MM.1S (cell line): ENCODE results near the gene TNFRSF14.

Experiments
- DNase-seq: peaks from one replicate; pipeline ENCODE4 v3.0.0-alpha.2; 2015
- H2AFZ ChIP-seq: fragments of 300-600 bp; sonication (generic); 2 replicates; pipeline ENCODE4 v1.6.0; 2016; ENCODE audit warnings: antibody characterized with exemption, low read length
- H3F3A ChIP-seq: fragments of 300-600 bp; sonication (generic); 2 replicates; pipeline ENCODE4 v1.6.1; 2016; ENCODE audit warnings: mild to moderate bottlenecking, antibody characterized with exemption, low read length, moderate library complexity, mixed read lengths; ENCODE audit not compliant: insufficient read depth
- H3K27ac ChIP-seq: fragments of 300-600 bp; sonication (generic); 2 replicates; pipeline ENCODE4 v1.5.1; 2016; ENCODE audit warnings: mild to moderate bottlenecking, low read length
- H3K27me3 ChIP-seq: fragments of 300-600 bp; sonication (generic); replicated peaks from 2 replicates; pipeline ENCODE4 v1.6.0; 2016; ENCODE audit warnings: low read length; ENCODE audit not compliant: insufficient read depth
- H3K36me3 ChIP-seq: fragments of 300-600 bp; sonication (generic); replicated peaks from 2 replicates; pipeline ENCODE4 v1.6.1; 2016; ENCODE audit warnings: mild to moderate bottlenecking, low read length, mixed read lengths; ENCODE audit not compliant: insufficient read depth
- H3K4me1 ChIP-seq: fragments of 300-600 bp; sonication (generic); 2 replicates; pipeline ENCODE4 v1.6.1; 2016; ENCODE audit warnings: low read length, mixed read lengths
- H3K4me2 ChIP-seq: fragments of 300-600 bp; sonication (generic); 2 replicates; pipeline ENCODE4 v1.6.0; 2016; ENCODE audit warnings: low read depth, low read length
- H3K4me3 ChIP-seq: fragments of 300-600 bp; sonication (generic); 2 replicates; pipeline ENCODE4 v1.5.1; 2016; ENCODE audit warnings: low read length, mixed read lengths
- H3K79me2 ChIP-seq: fragments of 300-600 bp; sonication (generic); 2 replicates; pipeline ENCODE4 v1.6.1; 2016; ENCODE audit warnings: mixed run types, low read length, mixed read lengths
- H3K9ac ChIP-seq: fragments of 300-600 bp; sonication (generic); 2 replicates; pipeline ENCODE4 v1.6.1; 2016; ENCODE audit warnings: low read length, mixed read lengths
- H3K9me2 ChIP-seq: fragments of 300-600 bp; sonication (generic); replicated peaks from 2 replicates; pipeline ENCODE4 v1.6.1; 2016; ENCODE audit warnings: mild to moderate bottlenecking, low read length, mixed read lengths; ENCODE audit not compliant: insufficient read depth
- H3K9me3 ChIP-seq: fragments of 300-600 bp; sonication (generic); replicated peaks from 2 replicates; pipeline ENCODE4 v1.6.1; 2016; ENCODE audit warnings: mild to moderate bottlenecking, low read length, mixed read lengths; ENCODE audit not compliant: insufficient read depth
- H4K20me1 ChIP-seq: fragments of 300-600 bp; sonication (generic); 2 replicates; pipeline ENCODE4 v1.6.1; 2016; ENCODE audit warnings: mild to moderate bottlenecking, low read length, moderate library complexity, mixed read lengths; ENCODE audit not compliant: insufficient read depth
- CTCF ChIP-seq: fragments of 300-600 bp; sonication (generic); IDR thresholded peaks from 2 replicates; pipeline ENCODE4 v1.5.1; 2016; ENCODE audit warnings: antibody characterized with exemption, low read length, mixed read lengths
- EZH2 ChIP-seq: fragments of 300-600 bp; sonication (generic); optimal IDR thresholded peaks from 2 replicates; pipeline ENCODE3; 2017; ENCODE audit warnings: low read depth, mild to moderate bottlenecking, antibody characterized with exemption, low read length, mixed read lengths
- EZH2phosphoT487 ChIP-seq: fragments of 300-600 bp; sonication (generic); IDR thresholded peaks from 2 replicates; pipeline ENCODE4 v1.6.1; 2018; ENCODE audit warnings: antibody characterized with exemption, low read length

Gene TNFRSF14

GRCh38 chr1:2591233-2591580 lies 35.0 kb downstream of the TNFRSF14 start:
- Histone ChIP-seq H3K79me2 (no peaks in the 10 kb centered on the region), H3F3A (no peaks in the 10 kb centered on the region), H3K9ac (no peak overlapping the region), H3K27ac (no peak overlapping the region), H3K4me1 (no peaks in the 10 kb centered on the region), H3K9me3 (no peaks in the 10 kb centered on the region), H4K20me1 (no peaks in the 10 kb centered on the region), H3K36me3 (no peaks in the 10 kb centered on the region), H3K27me3 (peaks cover 59% of the 10 kb centered on the region), H3K4me2 (no peak overlapping the region), H2AFZ (no peak overlapping the region), H3K4me3 (no peak overlapping the region), H3K9me2 (no peaks in the 10 kb centered on the region)
- DNase-seq, result no peak
- no peak for TF ChIP-seq CTCF
- no peak for TF ChIP-seq EZH2phosphoT487
- TF ChIP-seq EZH2, result no peak

- Histone ChIP-seq H3K4me2 (no peak overlapping the region), H4K20me1 (no peaks in the 10 kb centered on the region), H3K79me2 (no peaks in the 10 kb centered on the region), H3K27ac (no peak overlapping the region), H3K27me3 (peaks cover 64% of the 10 kb centered on the region), H2AFZ (no peak overlapping the region), H3K36me3 (no peaks in the 10 kb centered on the region), H3K9ac (no peak overlapping the region), H3F3A (no peaks in the 10 kb centered on the region), H3K9me3 (no peaks in the 10 kb centered on the region), H3K4me1 (no peaks in the 10 kb centered on the region), H3K9me2 (no peaks in the 10 kb centered on the region), H3K4me3 (no peak overlapping the region)
- no peak for DNase-seq
- TF ChIP-seq CTCF (no peak), EZH2 (no peak)
These were observed 35.5 kb downstream of the TNFRSF14 start for GRCh38 chr1:2591581-2592261.

- no peaks in the 10 kb centered on the region for H4K20me1 ChIP-seq
- no peak for TF ChIP-seq EZH2phosphoT487
- no peak for DNase-seq
- H3K27me3 ChIP-seq, result peaks cover 67% of the 10 kb centered on the region
- H3K9me2 ChIP-seq, result no peaks in the 10 kb centered on the region
- no peak overlapping the region for H3K4me3 ChIP-seq
- no peak overlapping the region for H3K27ac ChIP-seq
- H3K36me3 ChIP-seq, result no peaks in the 10 kb centered on the region
- H3K9me3 ChIP-seq, result no peaks in the 10 kb centered on the region
- no peak overlapping the region for H2AFZ ChIP-seq
- no peaks in the 10 kb centered on the region for H3K79me2 ChIP-seq
- H3F3A ChIP-seq, result no peaks in the 10 kb centered on the region
- no peak overlapping the region for H3K4me2 ChIP-seq
- H3K9ac ChIP-seq, result no peak overlapping the region
- H3K4me1 ChIP-seq, result no peaks in the 10 kb centered on the region
These were observed 36.5 kb downstream of the TNFRSF14 start for GRCh38 chr1:2592672-2593071.

DNA sequence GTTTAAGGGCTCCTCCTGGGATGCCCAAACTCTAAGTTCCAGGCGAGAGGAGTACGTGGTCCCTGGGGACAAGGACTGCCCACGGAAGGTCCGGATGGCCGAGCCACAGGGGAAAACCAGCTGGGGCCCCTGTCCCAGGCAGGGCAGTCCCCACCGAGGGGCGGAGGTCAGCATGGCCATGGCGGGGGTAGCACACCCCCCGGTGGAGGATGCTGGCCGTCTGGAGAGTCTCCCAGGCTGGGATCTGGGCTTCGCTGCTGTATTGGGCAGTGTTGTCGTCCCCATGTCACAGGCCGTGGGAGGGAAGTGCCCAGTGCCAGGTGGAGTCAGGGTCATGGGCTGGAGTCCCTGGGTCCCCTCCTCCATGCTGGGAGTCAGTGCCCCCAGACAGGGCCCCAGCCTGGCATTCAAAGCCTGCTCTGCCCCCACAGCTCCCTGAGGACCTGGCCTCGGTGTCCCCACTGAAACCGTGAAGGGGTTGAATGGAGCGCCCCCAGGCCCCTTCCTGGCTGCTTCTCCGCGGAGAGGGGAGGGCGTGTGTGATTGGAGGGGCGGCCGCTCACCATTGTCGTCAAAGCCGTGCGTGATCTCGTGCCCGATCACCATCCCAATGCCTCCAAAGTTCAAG lies 37.2 kb downstream of the TNFRSF14 start:
- no peaks in the 10 kb centered on the region for H3K4me1 ChIP-seq
- H3K27ac ChIP-seq, result no peak overlapping the region
- H2AFZ ChIP-seq, result no peak overlapping the region
- no peak overlapping the region for H3K4me2 ChIP-seq
- no peaks in the 10 kb centered on the region for H4K20me1 ChIP-seq
- H3K36me3 ChIP-seq, result no peaks in the 10 kb centered on the region
- no peak overlapping the region for H3K9ac ChIP-seq
- DNase-seq, result no peak
- H3K79me2 ChIP-seq, result no peaks in the 10 kb centered on the region
- no peaks in the 10 kb centered on the region for H3F3A ChIP-seq
- H3K9me2 ChIP-seq, result no peaks in the 10 kb centered on the region
- H3K27me3 ChIP-seq, result peaks cover 73% of the 10 kb centered on the region
- H3K4me3 ChIP-seq, result no peak overlapping the region
- no peaks in the 10 kb centered on the region for H3K9me3 ChIP-seq
- TF ChIP-seq EZH2phosphoT487, result no peak
- TF ChIP-seq CTCF, result no peak
- TF ChIP-seq EZH2, result no peak
